Effector CD8-positive, alpha-beta T cell (primary cell): ENCODE results near the gene B9D1.

Experiments used
- DNase-seq: peaks from one replicate; lab custom pipeline; 2025; lab: John Stamatoyannopoulos, UW

B9D1 gene

DNA sequence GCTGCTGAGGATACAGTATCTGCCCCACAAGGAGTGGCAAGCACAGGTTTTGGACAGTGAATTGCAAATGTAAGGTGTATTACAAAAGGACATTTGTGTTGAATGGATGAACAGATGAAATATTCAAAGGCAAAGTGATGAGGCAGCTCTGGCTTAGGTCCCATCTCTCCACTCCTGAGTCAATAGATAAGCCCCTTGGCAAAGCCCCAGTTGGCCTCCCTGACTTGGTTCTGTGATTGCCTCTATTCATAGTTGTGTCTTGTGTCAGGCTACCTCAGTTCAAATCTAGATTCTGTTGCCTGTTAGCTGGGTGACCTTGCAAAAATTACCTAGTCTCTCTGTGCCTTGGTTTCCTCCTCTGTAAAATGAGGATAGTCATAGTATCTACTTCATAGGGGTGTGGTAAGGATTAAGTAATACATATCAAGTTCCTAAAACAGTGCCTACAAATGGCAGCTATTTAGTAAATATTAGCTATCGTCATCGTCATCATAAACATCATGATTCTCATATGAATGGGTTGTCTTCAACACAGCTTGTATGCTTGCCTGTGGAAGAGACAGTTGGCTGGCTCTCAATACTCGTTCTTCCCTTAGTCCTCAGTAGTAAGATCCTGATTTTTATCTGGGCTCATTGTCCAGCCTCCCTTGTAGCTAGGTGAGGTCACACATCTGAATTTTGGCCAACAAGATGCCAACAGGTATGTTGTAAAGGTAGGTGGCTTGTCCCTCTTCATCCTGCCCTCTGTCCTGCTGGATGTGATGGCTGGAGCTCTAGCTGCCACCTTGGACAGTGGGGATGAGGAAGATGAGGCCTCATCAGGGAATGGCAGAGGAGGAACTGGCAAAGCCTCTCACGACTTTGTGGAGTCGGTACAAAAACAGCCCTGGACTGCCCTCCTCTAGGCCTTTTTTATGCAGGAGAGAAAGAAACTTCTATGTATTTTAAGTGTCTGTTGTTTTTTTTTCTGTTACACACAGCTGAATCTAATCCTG, 26.6 kb upstream of the B9D1 start:
- DNase-seq: no peak

DNA sequence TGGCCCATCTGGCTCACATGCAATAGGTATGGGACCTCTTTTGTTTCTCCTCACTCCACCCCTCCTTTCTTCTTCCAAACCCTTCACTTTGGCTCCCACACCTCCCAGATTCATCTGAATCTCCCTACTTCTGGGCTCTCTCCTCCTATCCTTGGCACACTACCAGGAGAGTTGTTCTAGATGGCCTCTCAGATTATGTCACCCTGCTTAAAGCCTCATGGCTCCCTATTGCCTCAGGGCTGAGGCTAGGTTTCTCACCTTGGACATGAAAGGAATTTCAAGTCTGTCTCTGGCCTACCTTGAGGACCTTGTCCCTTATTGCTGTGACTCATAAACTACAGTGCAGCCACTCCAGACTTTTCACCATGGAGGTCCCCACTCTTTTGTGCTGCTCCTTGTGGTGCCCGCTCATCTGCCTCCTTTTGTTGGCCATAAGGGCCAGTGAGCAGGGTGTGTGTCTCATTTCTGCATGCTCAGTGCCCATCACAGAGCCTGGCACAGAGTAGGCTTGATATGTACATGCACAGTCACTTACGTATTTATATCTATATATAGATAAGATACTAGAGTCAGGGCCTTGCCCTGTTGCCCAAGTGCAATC, 25.5 kb upstream of the B9D1 start:
- no peak for DNase-seq

DNA sequence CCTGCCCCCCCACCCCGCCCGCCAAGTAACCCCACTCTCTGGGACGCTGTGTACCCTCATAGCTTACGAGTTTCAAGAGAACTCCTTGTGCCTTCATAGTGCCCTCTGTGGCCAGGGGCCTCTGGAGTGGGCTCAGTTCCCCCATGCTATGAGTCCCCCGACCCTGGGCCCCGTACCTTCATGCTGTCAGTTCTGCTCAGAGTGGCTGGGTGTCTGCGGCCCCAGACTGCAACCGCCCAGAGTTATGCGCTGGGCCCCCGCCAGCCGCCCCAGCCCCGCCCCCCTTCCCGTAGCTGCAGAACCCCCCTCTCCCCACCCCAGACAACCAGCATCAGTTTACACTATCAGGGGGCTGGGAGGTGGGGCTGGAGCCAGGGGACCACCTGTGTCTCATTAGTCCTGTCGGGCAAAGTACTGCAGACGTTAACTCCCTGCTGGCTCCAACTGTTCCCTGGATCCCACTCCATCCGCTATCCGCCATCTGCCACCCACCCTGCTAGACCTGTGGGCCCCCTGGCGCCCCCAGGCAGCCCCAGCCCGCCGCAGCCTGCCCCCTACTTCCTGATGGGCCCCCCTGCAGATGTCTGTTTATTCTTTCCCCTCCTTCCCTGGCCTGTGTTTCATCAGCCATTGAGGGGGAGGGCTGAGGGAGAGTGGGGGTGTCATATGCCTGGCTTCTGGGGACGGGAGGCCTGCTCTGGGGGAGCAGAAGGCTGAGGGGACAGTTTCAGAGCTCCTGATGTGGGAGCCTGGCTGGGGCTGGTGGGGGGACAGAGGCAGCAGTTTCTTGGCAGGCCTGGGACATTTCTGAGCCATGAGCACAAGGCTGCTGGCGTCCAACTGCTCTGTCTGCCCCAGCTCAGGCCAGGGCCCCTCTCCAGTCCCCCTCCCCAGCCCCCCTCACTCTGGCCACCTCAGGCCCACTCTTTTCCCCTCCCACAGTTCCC, 24.7 kb upstream of the B9D1 start, which contains the start of gene MFAP4:
TSS of gene MFAP4 (minus strand) at position 217 of the 947 bp plus-strand sequence. CDS start at position 182, 35 bp downstream.
- no peak for DNase-seq

DNA sequence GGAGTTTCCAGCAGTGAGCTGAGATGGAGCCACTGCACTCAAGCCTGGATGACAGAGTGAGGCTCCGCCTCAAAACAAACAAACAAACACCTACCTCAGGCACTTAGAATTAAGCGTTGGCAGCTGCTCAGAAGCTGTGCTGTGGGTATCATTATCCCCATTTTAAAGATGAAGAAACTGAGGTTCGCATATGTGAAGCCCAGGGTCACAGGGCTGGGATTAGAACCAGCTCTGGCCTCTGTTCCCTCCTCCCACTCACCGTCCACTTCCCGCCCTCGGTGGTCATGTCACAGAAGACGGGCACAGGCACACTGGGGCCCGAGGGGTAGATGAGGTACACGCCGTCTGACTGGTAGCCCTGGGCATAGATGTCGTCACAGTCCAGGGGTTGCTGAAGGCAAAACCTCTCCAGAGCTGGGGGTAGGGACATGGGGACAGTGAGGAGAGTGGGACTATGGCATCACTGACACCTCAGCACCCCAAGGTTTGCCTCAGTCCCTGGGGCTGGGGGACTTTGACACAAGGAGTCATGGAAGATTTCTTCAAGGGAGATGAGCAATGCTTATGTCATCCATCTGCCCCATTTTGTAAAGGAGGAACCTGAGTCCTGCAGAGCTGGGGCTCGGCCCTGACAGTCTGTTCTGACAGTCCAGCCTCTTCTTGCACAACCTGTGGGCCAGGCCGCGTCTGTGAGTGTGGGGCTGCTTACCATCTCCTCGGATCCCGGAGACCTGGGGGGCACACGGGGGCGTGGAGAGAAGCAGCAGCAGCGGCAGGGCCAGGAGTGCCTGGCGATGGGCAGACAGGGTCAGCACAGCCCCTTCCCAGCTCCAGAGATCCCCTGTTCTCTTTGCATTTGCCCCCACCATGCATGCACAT, 23.8 kb upstream of the B9D1 start:
- no peak for DNase-seq

DNA sequence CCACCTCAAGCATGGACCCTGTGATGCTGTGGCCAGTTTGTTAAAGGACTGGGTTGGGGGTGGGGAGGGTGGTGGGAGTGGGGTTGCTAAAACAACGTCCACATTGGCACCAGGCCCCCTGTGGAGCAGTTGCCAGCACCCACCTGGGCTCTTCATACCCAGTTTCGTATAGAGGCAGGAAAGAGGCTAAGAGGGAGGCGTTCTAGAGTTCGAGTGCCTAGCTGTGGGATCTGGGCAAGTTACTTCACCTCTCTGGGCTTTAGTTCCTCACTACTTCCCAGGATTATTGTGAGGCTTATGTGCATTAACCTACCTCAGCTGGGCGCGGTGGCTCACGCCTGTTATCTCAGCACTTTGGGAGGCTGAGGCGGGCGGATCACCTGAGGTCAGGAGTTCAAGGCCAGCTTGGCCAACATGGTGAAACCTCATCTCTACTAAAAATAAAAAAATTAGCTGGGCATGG, 23.0 kb upstream of the B9D1 start:
- no peak for DNase-seq

DNA sequence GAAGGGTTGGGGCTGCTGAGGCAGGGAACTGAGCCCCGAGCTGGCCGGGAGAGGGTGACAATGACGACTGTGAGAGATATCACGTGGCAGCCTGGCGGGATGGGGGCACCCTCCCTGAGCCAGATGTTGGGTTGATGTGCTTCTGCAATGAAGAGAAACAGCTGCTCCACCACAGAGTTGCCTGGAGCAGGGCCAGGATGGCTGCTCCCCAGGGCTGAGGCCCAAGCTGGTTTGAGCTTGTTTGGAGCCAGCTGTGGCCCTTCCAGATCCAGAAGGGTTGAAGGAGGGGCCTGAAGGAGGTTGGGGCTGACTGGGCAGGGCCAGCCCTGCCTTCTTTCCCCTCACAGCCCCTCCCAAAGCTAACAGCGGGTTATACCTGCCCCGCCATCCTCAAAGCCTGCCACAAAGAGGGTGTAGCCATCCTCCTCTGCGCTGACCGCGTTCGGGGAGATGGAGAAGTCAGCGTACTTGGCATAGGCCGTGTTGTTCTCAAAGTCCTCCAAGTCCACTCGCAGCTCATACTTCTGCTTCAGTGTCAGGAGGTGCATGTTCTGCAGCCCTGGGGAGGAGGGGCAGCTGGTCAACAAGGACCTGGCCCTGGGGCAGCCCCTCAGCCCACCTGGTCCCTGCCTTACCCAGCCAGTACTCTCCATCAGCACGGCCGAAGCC, 22.3 kb upstream of the B9D1 start:
- no peak for DNase-seq

DNA sequence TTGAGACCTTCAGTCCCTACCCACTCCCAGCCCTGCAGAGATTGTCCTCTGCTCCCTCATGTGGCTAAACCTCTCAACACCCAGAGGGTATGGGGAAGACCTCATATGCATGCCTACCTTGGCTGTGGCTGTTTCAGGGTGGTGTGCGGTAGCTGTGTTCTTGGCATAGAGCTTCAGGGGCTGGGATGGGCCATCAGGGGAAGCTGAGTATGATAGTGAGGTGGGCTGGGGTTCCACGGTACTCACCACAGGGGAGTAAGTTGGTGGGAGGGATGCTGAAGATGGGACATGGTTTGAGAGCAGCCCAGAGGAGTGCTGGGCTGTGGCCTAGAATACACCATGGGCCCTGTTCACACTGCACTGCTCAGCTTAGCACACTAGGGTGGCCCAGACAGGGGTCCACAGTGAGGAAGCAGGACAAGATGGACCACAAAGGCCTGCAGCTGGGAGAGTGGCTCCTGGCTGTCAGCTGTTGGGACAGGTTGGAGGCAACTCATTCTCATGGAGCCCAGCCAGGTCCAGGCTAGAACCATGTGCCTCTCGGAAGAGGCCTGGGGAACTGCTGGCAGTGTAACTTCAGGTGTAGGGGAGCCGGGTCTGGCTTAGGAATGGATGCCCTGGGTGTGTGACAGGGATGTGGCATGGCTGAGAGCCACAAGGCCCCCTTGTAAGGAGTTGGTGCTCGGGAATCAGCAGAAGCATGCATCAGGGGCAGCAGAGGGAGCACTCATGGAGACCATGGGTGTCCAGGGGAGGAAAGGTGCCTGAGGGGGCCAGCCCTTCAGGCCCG, 21.4 kb upstream of the B9D1 start:
- DNase-seq: no peak

DNA sequence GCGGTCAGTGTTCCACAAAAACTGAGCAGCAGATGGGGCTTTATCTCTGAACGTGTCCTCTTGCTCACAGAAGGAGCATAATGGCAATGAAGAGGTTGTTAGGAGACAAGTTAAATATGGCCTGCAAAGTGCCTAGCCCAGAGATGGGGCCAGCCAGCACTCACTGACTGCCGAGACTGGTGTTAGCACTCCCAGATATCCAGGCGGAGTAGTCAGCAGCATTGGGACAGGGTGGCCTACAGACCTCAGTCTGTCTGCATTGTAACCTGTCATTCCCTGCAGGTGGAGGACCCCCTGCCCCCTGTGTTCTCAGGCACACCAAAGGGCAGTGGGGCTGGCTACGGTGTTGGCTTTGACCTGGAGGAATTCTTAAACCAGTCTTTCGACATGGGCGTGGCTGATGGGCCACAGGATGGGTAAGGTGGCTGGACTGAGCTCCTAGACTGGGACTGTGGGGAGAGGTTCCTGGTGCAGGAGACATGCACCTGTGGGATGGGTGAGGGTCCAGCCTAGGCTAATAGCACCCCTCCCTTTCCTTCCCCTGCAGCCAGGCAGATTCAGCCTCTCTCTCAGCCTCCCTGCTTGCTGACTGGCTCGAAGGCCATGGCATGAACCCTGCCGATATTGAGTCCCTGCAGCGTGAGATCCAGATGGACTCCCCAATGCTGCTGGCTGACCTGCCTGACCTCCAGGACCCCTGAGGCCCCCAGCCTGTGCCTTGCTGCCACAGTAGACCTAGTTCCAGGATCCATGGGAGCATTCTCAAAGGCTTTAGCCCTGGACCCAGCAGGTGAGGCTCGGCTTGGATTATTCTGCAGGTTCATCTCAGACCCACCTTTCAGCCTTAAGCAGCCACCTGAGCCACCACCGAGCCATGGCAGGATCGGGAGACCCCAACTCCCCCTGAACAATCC, 20.3 kb upstream of the B9D1 start:
- no peak for DNase-seq

DNA sequence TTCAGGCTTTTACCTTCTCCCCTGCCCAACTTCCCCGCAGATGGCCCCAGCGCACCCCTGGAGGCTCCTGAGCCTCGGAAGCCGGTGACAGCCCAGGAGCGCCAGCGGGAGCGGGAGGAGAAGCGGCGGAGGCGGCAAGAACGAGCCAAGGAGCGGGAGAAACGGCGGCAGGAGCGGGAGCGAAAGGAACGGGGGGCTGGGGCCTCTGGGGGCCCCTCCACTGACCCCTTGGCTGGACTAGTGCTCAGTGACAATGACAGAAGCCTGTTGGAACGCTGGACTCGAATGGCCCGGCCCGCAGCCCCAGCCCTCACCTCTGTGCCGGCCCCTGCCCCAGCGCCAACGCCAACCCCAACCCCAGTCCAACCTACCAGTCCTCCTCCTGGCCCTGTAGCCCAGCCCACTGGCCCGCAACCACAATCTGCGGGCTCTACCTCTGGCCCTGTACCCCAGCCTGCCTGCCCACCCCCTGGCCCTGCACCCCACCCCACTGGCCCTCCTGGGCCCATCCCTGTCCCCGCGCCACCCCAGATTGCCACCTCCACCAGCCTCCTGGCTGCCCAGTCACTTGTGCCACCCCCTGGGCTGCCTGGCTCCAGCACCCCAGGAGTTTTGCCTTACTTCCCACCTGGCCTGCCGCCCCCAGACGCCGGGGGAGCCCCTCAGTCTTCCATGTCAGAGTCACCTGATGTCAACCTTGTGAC, 19.4 kb upstream of the B9D1 start:
- no peak for DNase-seq

DNA sequence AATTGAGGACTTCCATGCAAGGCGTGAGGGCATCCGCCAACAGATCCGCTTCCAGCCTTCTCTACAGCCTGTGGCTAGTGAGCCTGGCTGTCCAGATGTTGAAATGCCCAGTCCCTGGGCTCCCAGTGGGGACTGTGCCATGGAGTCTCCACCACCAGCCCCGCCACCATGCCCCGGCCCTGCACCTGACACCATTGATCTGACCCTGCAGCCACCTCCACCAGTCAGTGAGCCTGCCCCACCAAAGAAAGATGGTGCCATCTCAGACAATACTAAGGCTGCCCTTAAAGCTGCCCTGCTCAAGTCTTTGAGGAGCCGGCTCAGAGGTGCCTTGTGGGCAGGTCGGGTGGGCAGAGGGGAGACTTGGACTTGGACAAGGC, 18.8 kb upstream of the B9D1 start:
- no peak for DNase-seq

DNA sequence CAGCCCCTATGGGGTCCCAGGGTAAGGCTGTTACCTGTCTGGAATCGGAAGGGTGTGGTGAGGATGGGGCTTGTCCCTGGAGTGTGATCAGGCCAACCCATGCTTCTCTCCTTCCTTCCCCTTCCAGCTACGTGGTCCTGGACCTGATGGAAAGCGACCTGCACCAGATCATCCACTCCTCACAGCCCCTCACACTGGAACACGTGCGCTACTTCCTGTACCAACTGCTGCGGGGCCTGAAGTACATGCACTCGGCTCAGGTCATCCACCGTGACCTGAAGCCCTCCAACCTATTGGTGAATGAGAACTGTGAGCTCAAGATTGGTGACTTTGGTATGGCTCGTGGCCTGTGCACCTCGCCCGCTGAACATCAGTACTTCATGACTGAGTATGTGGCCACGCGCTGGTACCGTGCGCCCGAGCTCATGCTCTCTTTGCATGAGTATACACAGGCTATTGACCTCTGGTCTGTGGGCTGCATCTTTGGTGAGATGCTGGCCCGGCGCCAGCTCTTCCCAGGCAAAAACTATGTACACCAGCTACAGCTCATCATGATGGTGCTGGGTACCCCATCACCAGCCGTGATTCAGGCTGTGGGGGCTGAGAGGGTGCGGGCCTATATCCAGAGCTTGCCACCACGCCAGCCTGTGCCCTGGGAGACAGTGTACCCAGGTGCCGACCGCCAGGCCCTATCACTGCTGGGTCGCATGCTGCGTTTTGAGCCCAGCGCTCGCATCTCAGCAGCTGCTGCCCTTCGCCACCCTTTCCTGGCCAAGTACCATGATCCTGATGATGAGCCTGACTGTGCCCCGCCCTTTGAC, 18.2 kb upstream of the B9D1 start:
- no peak for DNase-seq

DNA sequence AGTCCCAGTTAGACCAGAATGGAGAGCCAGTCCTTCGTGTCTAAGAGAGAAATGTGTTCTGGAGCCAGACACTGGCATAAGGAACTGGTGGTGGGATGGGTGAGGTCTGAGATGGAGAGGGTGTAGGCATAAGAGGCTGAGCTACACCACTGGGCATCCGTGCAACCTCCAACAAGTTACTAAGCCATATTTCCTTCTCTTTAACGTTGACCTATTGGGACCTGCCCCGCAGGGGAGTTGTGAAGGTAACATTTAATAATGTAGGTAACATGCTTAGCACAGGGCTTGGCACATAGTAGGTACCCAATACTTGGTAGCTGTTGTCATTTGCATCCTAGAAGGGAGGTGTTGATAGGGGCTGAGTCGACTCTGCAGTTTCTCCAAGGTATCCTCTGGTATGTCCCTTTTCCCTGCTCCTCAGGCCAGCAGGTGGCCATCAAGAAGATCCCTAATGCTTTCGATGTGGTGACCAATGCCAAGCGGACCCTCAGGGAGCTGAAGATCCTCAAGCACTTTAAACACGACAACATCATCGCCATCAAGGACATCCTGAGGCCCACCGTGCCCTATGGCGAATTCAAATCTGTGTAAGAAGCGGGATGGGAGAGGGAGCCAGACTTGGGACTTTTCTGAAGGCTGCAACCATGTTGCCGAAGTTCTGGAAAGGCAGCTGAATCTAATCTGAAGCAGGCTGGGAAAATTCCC, 17.0 kb upstream of the B9D1 start:
- DNase-seq: no peak

DNA sequence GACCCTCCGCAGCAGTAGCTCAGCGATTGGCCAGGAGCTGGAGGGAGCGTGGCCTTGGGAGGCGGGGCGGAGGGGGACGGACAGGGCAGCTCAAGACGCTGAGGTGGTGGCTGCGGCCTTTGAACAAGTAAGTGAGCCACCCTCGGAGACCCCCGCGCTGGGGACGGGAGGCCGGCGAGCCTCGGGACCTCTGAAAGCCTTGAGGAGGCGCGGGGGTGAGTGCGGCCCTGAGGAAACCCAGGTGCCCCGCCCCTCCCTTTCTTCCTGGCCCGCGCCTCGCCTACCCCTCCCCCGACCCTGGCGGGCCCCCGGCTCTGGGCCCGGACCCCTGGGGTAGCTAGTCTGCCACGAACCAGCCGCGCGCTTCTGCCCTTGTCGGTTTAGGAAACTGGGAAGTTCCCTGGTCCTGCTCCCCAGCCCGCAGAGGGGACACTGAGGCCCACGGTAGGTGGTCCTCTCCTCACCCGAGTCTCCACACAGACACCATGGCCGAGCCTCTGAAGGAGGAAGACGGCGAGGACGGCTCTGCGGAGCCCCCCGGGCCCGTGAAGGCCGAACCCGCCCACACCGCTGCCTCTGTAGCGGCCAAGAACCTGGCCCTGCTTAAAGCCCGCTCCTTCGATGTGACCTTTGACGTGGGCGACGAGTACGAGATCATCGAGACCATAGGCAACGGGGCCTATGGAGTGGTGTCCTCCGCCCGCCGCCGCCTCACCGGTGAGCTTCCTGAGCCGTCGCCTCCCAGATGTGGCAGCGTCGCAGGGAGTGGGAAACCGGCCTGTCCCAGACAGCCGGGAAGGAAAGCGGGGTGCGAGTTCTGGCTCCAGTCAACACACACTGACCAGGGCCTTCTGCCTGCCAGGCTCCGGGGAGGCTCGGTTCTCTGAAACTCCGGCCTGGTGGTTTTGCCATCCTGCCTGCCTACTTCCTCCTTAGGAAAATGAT, 16.2 kb upstream of the B9D1 start, which contains the start of gene MAPK7:
TSS of gene MAPK7 (plus strand) at position 83 of the 945 bp plus-strand sequence. CDS start at position 486, 403 bp downstream.
- no peak for DNase-seq

DNA sequence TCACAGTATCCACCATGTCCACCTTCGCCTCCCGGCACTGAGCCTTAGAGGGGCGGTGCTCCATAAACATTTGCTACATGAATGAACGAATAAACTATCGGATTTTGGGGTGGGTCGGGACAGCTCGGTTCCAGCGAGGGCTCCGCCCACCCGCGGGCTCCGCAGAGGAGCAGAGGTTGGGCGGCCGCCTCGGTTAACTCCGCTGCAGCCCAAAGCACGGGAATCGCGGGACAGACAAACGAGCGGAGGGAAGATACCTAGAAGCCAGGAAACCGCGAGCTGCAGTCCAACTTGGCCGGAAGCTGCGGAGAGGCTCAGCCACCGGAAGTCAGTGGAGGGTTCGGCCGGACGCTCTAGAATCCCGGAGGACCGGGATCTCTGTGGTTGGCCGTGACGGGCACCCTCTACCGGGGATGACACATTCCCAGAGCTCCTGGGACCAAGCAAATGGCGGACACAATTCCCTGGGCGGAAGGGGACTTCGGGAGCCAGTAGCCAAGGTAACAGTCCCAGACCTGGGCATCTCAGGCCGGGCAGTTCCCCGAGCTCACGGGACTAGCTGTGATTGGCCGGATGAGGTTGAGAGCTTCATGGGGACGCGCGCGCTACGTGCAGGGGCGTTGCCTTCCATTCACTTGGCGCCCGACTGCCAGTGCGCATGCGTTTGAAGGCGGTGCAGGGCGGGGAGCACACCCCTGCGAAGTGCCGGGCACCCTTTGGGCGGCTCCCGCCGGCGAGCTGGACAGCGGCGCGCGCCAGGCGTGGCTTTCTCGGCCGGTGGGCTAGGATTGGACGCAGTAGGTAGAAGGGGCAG, 15.3 kb upstream of the B9D1 start:
- DNase-seq: peak; percentile 87
